Measurements from ENCODE around the gene PRSS27.

DNA sequence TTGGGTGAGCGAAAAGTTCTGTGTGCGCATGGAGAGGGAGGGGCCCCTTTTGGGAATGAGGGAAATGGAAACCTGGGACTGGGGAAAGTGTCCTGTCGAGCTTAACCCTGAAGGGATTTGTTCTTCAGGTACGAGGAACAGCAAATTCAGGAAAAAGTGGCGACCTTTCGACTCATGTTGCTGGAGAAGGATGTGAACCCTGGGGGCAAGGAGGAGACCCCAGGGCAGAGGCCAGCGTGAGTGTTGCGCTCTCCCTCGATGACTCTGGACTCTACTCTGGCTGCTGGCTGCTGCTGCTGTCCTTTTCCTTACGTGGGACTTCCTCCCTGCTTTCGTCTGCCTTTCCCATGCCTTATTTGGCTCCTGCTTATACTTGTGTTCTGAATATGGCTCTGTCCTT is 37.3 kb upstream of the PRSS27 start:
- TF ChIP-seq CTCF (optimal IDR thresholded peaks at IDR 0.05 in 1 of 3, IDR thresholded peaks at IDR 0.05 in 1 of 3, conservative IDR thresholded peaks at IDR 0.05 in 1 of 3; ENCODE audit: extremely low read depth in 1 of 3, insufficient read depth in 2 of 3, low read length in 3 of 3) (no peak), EZH2 (IDR thresholded peaks at IDR 0.05; ENCODE audit: low read length) (no peak)
